Caki2 (cell line): ENCODE measurements around the gene CFAP206. TPM values are rescaled to one million over a fixed set of nuclear protein-coding genes. Genes with fewer than 3 reads are reported as not detected.

Source experiments
- DNase-seq: peaks from one replicate; pipeline ENCODE4 v3.0.0-alpha.2; 2015; ENCODE audit warnings: low read depth
- in situ Hi-C: cut with HindIII; loops from 2 replicates; pipeline ENCODE4 v1.10.0; 2016; ENCODE audit warnings: low sequenced_read_pairs, low pct_unique_long_range_greater_than_20kb, mixed read lengths
- total RNA-seq: library from RNA; depleted of rRNA; stranded (reverse); fragments of >200 nt; shearing (Covaris generic); gene quantifications from 2 replicates; pipeline ENCODE4 v1.2.3, GENCODE V29; 2014; ENCODE audit warnings: low replicate concordance; rRNA removed

CFAP206 gene
- total RNA-seq, 1 experiment from 2014 or later: 4.0 TPM

- no peak for DNase-seq
- in situ Hi-C loops: no loop called here
These were observed 87.1 kb downstream of the CFAP206 start for GRCh38 chr6:87494761-87495422.

DNA sequence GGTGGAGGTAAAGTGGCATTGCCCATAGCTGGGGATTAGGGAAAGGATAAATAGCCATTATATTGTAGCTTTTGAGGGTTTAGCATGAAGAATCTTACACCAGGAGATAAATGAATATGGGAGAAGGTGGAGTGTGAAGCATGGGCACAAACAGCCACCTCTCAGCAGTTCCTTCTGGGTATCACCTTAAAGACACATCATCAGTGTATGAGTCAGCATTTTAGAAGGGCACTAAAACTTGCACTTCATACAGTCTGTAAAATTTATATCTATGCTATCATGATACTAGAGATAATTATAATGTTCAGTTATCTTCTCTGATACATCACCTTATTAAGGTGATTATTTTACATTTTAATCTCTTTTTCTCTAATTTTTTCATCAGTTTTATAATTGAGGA, 90.3 kb downstream of the CFAP206 start:
- in situ Hi-C loops: no loop called here
- no peak for DNase-seq

- peak; percentile 32 for DNase-seq
- in situ Hi-C loops: no loop called here
These were observed 94.2 kb downstream of the CFAP206 start for GRCh38 chr6:87501809-87502572.

GRCh38 chr6:87504441-87504840, 96.7 kb downstream of the CFAP206 start:
- in situ Hi-C loops: no loop called here
- no peak for DNase-seq

Other genes with a start within 250 kb of the CFAP206 start
- gene SMIM8, start 85.4 kb upstream of the CFAP206 start, total RNA-seq: 4.3 and 4.9 TPM in 2 replicates
- gene GJB7, start 78.7 kb upstream of the CFAP206 start, total RNA-seq: not detected in 2 replicates
- gene C6orf163, start 63.2 kb upstream of the CFAP206 start, total RNA-seq: not detected in 2 replicates
- gene SLC35A1, start 65.0 kb downstream of the CFAP206 start, total RNA-seq: 16.0 and 19.3 TPM in 2 replicates
- gene RARS2, start 182.0 kb downstream of the CFAP206 start, total RNA-seq: 29.8 and 56.1 TPM in 2 replicates
- 19.1 and 46.3 TPM in 2 replicates for gene ORC3, start 182.2 kb downstream of the CFAP206 start, total RNA-seq